Mesenteric fat pad (tissue), 1 donor: Measurements from ENCODE around the gene MTMR4. TPM values are rescaled to one million over a fixed set of nuclear protein-coding genes. Genes with fewer than 3 reads are reported as not detected.
A peak's percentile ranks its signal among the peaks of the same experiment; 100 is the strongest.
"Not testable (repeated sequence)": the region's sequence is repeated elsewhere in the genome, so short reads cannot be mapped to it uniquely, and the experiment has no call there.

Experiments
- DNase-seq: peaks from one replicate; pipeline ENCODE4 v3.0.0-alpha.2; 2020; ENCODE audit warnings: low spot score
- long read RNA-seq: library from polyadenylated mRNA; unstranded; transcript quantifications from one replicate; pipeline ENCODE4 v2.0.0, GENCODE V29; 2020
- total RNA-seq: library from RNA; stranded (reverse); fragmentation: NEBNext Ultra II Directional; extraction: Animal tissue kit (Norgen Biotek cat#: 25700); gene quantifications from one replicate; pipeline ENCODE4 v1.2.1, GENCODE V29; 2021
- donor health status: DM: yes; HTN: yes; CAD: no.

MTMR4 gene
- 38.1 TPM for total RNA-seq
- long read RNA-seq, partial matches to known transcripts = 26 of 31 reads
- long read RNA-seq, other reads (novel, unspliced or antisense) = 5 of 31 reads

GRCh38 chr17:58513965-58514769, at the start of gene MTMR4:
Gene MTMR4, minus strand, starts transcription at chr17:58514638. Its CDS starts 231 bp downstream, at chr17:58514407.
- peak; percentile 92 for DNase-seq

GRCh38 chr17:58560511-58560910, 46.1 kb upstream of the MTMR4 start:
- no peak for DNase-seq

GRCh38 chr17:58557981-58558380, 43.5 kb upstream of the MTMR4 start:
- no peak for DNase-seq

- no peak for DNase-seq
Observed at GRCh38 chr17:58556833-58557250, 42.4 kb upstream of the MTMR4 start.

- not testable (repeated sequence) for DNase-seq
Observed at GRCh38 chr17:58555109-58555508, 40.7 kb upstream of the MTMR4 start.

- DNase-seq = no peak
Observed at GRCh38 chr17:58541249-58541648, 26.8 kb upstream of the MTMR4 start.

GRCh38 chr17:58539698-58540097, 25.3 kb upstream of the MTMR4 start:
- no peak for DNase-seq

- no peak for DNase-seq
Observed at GRCh38 chr17:58538811-58539409, 24.5 kb upstream of the MTMR4 start.

GRCh38 chr17:58537266-58537665, 22.8 kb upstream of the MTMR4 start:
- no peak for DNase-seq

GRCh38 chr17:58536542-58536941, 22.1 kb upstream of the MTMR4 start:
- DNase-seq = no peak

GRCh38 chr17:58535431-58535830, 21.0 kb upstream of the MTMR4 start:
- no peak for DNase-seq

- no peak for DNase-seq
Observed at GRCh38 chr17:58534901-58535421, 20.5 kb upstream of the MTMR4 start.

- no peak for DNase-seq
Observed at GRCh38 chr17:58534331-58534730, 19.9 kb upstream of the MTMR4 start.

- no peak for DNase-seq
Observed at GRCh38 chr17:58533616-58534188, 19.3 kb upstream of the MTMR4 start.

GRCh38 chr17:58532555-58532951, 18.1 kb upstream of the MTMR4 start:
- no peak for DNase-seq

- DNase-seq = no peak
Observed at GRCh38 chr17:58531661-58532554, 17.5 kb upstream of the MTMR4 start.

GRCh38 chr17:58531122-58531521, 16.7 kb upstream of the MTMR4 start:
- DNase-seq = no peak

GRCh38 chr17:58530655-58531054, 16.2 kb upstream of the MTMR4 start:
- DNase-seq = no peak

GRCh38 chr17:58529275-58529674, 14.8 kb upstream of the MTMR4 start:
- DNase-seq = no peak

- DNase-seq = no peak
Observed at GRCh38 chr17:58528443-58528842, 14.0 kb upstream of the MTMR4 start.

GRCh38 chr17:58527949-58528348, 13.5 kb upstream of the MTMR4 start:
- DNase-seq = no peak
